ENCODE measurements around the gene MANBA.

DNA sequence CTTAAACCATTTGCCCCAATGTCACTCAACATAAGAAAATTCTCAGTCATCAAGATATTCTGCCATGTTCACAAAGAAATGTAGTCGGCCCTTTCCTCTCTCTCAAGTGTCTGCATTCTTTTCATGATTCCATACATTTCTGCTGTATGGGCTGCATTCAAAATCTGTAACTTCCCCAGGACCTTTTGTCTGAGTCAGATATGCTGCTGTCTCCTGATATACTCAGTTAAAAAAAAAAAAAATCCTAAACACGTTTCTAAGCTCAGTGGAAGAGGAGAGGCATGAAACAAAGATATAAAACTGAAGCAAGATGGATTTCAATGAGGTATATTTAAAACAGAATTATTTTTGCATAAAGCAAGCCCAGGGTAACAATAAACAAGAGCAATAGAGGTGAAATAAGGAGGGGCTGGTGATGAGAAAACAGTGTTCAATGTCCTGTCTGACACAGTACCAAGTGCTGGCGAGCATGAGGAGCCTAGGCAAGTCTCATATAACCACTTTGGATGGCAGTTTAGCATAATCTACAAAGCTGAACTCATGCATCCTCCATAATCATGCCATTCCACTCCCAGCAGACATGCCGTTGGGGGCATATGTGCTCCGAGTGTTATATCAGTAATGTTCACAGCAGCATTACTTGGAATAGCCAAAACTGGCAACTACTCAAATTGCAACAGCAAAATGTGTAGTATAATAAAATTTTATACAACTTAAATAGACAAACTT lies 76.7 kb downstream of the MANBA start:
- TF ChIP-seq, protein P1, sequence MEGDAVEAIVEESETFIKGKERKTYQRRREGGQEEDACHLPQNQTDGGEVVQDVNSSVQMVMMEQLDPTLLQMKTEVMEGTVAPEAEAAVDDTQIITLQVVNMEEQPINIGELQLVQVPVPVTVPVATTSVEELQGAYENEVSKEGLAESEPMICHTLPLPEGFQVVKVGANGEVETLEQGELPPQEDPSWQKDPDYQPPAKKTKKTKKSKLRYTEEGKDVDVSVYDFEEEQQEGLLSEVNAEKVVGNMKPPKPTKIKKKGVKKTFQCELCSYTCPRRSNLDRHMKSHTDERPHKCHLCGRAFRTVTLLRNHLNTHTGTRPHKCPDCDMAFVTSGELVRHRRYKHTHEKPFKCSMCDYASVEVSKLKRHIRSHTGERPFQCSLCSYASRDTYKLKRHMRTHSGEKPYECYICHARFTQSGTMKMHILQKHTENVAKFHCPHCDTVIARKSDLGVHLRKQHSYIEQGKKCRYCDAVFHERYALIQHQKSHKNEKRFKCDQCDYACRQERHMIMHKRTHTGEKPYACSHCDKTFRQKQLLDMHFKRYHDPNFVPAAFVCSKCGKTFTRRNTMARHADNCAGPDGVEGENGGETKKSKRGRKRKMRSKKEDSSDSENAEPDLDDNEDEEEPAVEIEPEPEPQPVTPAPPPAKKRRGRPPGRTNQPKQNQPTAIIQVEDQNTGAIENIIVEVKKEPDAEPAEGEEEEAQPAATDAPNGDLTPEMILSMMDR (IDR thresholded peaks at IDR 0.05): no peak
- TF ChIP-seq POLR2A (IDR thresholded peaks at IDR 0.05): no peak

Measured in esophagus squamous epithelium (tissue), 4 donors.